WTC11 (cell line): Measurements from ENCODE around the gene POU4F1. TPM values are rescaled to one million over a fixed set of nuclear protein-coding genes. Genes with fewer than 3 reads are reported as not detected.

Experiments used
- ATAC-seq: fragments of 200-7000 bp; cut with Tn5 transposase; 2 replicates; pipeline ENCODE4 v1.10.0; 2021; ENCODE audit warnings: mild to moderate bottlenecking, moderate library complexity
- CTCF ChIA-PET: fragments of 300-600 bp; sonication (Branson Sonifier 250); formaldehyde crosslinking; loops from one replicate; lab custom pipeline; 2021; ENCODE audit warnings: antibody characterized with exemption; lab: Charles Lee
- POLR2A ChIA-PET: fragments of 350-600 bp; sonication (Branson Sonifier 250); formaldehyde crosslinking; loops from one replicate; lab custom pipeline; 2021; ENCODE audit warnings: antibody characterized with exemption; lab: Charles Lee
- DNase-seq: peaks from one replicate; pipeline ENCODE4 v3.0.0; 2021; ENCODE audit warnings: low spot score
- H3K27ac Mint-ChIP-seq: 2 replicates; pipeline ENCODE4 v1.8.0; 2021; ENCODE audit warnings: mixed read lengths
- H3K27me3 Mint-ChIP-seq: 2 replicates; pipeline ENCODE4 v1.8.0; 2021; ENCODE audit warnings: low read depth, mild to moderate bottlenecking, moderate library complexity, mixed read lengths
- H3K36me3 Mint-ChIP-seq: 2 replicates; pipeline ENCODE4 v1.8.0; 2021; ENCODE audit warnings: mixed read lengths
- H3K4me1 Mint-ChIP-seq: 2 replicates; pipeline ENCODE4 v1.8.0; 2022; ENCODE audit warnings: mixed read lengths
- H3K4me3 Mint-ChIP-seq: 2 replicates; pipeline ENCODE4 v1.8.0; 2021; ENCODE audit warnings: mild to moderate bottlenecking, moderate library complexity, mixed read lengths
- H3K9me3 Mint-ChIP-seq: 2 replicates; pipeline ENCODE4 v1.8.0; 2021; ENCODE audit warnings: mixed read lengths
- ATF1 ChIP-seq: sonication (generic); formaldehyde crosslinking; IDR thresholded peaks from 2 replicates; pipeline ENCODE4 v1.8.1; 2023; ENCODE audit warnings: mild to moderate bottlenecking, moderate library complexity, missing genetic modification reagents
- CREM ChIP-seq: sonication (generic); formaldehyde crosslinking; IDR thresholded peaks from 2 replicates; pipeline ENCODE4 v1.8.1; 2022; ENCODE audit warnings: mild to moderate bottlenecking, missing genetic modification reagents, moderate library complexity
- EMX1 ChIP-seq: fragments of 250-450 bp; sonication (Bioruptor Pico); IDR thresholded peaks from 2 replicates; pipeline ENCODE4 v1.8.0; 2021; ENCODE audit warnings: mild to moderate bottlenecking
- NR2C2 ChIP-seq: sonication (generic); formaldehyde crosslinking; IDR thresholded peaks from 2 replicates; pipeline ENCODE4 v1.8.0; 2022; ENCODE audit warnings: mild to moderate bottlenecking, missing genetic modification reagents
- PRRX2 ChIP-seq: fragments of 250-450 bp; sonication (Bioruptor Pico); IDR thresholded peaks from 2 replicates; pipeline ENCODE4 v1.8.0; 2021; ENCODE audit warnings: mild to moderate bottlenecking
- SMAD3 ChIP-seq: sonication (generic); formaldehyde crosslinking; IDR thresholded peaks from 2 replicates; pipeline ENCODE4 v1.8.0; 2022; ENCODE audit warnings: missing genetic modification reagents, mild to moderate bottlenecking, borderline replicate concordance
- ZBTB21 ChIP-seq: sonication (generic); formaldehyde crosslinking; IDR thresholded peaks from 2 replicates; pipeline ENCODE4 v1.8.1; 2023; ENCODE audit warnings: mild to moderate bottlenecking, missing genetic modification reagents, borderline replicate concordance
- ZNF232 ChIP-seq: sonication (generic); formaldehyde crosslinking; IDR thresholded peaks from 2 replicates; pipeline ENCODE4 v1.8.0; 2022; ENCODE audit warnings: mild to moderate bottlenecking, missing genetic modification reagents
- ZNF396 ChIP-seq: fragments of 250-450 bp; sonication (Bioruptor Pico); IDR thresholded peaks from 2 replicates; pipeline ENCODE4 v1.8.0; 2021; ENCODE audit warnings: mild to moderate bottlenecking, moderate library complexity, borderline replicate concordance
- ZNF423 ChIP-seq: fragments of 250-450 bp; sonication (Bioruptor Pico); IDR thresholded peaks from 2 replicates; pipeline ENCODE4 v2.1.2; 2022; ENCODE audit warnings: mild to moderate bottlenecking, moderate library complexity
- ZNF671 ChIP-seq: fragments of 250-450 bp; sonication (Bioruptor Pico); IDR thresholded peaks from 2 replicates; pipeline ENCODE4 v1.8.0; 2021; ENCODE audit warnings: mild to moderate bottlenecking
- total RNA-seq: library from RNA; stranded (reverse); gene quantifications from 3 replicates; pipeline ENCODE4 v1.2.3, GENCODE V29; 2021
- TF ChIP-seq, protein P1 (sequence below): fragments of 250-450 bp; sonication (Bioruptor Pico); IDR thresholded peaks from 2 replicates; pipeline ENCODE4 v1.9.0; 2021; ENCODE audit warnings: mild to moderate bottlenecking, borderline replicate concordance
- TF ChIP-seq, protein P2 (sequence below): sonication (generic); formaldehyde crosslinking; IDR thresholded peaks from 2 replicates; pipeline ENCODE4 v1.8.1; 2023; ENCODE audit warnings: mild to moderate bottlenecking, moderate library complexity, missing genetic modification reagents
- TF ChIP-seq, protein P3 (sequence below): sonication (generic); formaldehyde crosslinking; IDR thresholded peaks from 2 replicates; pipeline ENCODE4 v1.8.0; 2023; ENCODE audit warnings: missing genetic modification reagents
- TF ChIP-seq, protein P4 (sequence below): fragments of 250-450 bp; sonication (Bioruptor Pico); IDR thresholded peaks from 2 replicates; pipeline ENCODE4 v2.1.2; 2022; ENCODE audit warnings: mild to moderate bottlenecking, moderate library complexity
- TF ChIP-seq, protein P5 (sequence below): sonication (generic); formaldehyde crosslinking; IDR thresholded peaks from 2 replicates; pipeline ENCODE4 v1.8.0; 2022; ENCODE audit warnings: mild to moderate bottlenecking, missing genetic modification reagents
- TF ChIP-seq, protein P6 (sequence below): sonication (generic); formaldehyde crosslinking; IDR thresholded peaks from 2 replicates; pipeline ENCODE4 v1.8.1; 2022; ENCODE audit warnings: mild to moderate bottlenecking, missing genetic modification reagents, moderate library complexity, borderline replicate concordance
- TF ChIP-seq, protein P7 (sequence below): sonication (generic); formaldehyde crosslinking; IDR thresholded peaks from 2 replicates; pipeline ENCODE4 v1.8.0; 2022; ENCODE audit warnings: mild to moderate bottlenecking, missing genetic modification reagents
- TF ChIP-seq, protein P8 (sequence below): fragments of 200-600 bp; IDR thresholded peaks from 2 replicates; pipeline ENCODE4 v1.8.0; 2022; ENCODE audit warnings: antibody characterized with exemption
- TF ChIP-seq, protein P9 (sequence below): sonication (generic); formaldehyde crosslinking; IDR thresholded peaks from 2 replicates; pipeline ENCODE4 v1.8.1; 2023; ENCODE audit warnings: mild to moderate bottlenecking, missing genetic modification reagents, moderate library complexity

POU4F1 gene
- total RNA-seq, 1 experiment from 2014 or later, result 0.26 TPM

DNA sequence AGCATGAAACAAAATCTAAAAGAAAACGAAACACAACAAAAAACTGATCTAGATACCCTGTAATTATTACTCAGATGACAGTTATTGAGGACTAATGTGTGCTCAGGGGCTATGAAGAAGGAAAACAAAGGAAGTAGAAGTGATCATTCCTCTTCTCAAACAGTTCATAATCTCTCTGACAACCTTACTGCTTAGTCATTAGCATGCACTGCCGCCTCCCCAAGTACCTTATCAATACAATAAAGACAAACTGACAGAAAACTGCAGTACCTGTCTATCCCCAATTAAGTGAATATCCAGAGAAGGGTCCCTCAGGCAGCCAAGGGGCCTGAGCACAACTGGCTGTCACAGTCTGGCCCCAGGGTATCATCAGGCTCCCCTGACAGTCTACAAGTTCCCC lies 22.0 kb upstream of the POU4F1 start:
- no peaks in the 10 kb centered on the region for H3K9me3 Mint-ChIP-seq
- no peak for TF ChIP-seq ZNF671
- no peak for TF ChIP-seq EMX1
- no peak for TF ChIP-seq ATF1 (CRISPR knock-in tag)
- no peak for TF ChIP-seq ZNF396 (CRISPR knock-in tag)
- TF ChIP-seq, protein P1, sequence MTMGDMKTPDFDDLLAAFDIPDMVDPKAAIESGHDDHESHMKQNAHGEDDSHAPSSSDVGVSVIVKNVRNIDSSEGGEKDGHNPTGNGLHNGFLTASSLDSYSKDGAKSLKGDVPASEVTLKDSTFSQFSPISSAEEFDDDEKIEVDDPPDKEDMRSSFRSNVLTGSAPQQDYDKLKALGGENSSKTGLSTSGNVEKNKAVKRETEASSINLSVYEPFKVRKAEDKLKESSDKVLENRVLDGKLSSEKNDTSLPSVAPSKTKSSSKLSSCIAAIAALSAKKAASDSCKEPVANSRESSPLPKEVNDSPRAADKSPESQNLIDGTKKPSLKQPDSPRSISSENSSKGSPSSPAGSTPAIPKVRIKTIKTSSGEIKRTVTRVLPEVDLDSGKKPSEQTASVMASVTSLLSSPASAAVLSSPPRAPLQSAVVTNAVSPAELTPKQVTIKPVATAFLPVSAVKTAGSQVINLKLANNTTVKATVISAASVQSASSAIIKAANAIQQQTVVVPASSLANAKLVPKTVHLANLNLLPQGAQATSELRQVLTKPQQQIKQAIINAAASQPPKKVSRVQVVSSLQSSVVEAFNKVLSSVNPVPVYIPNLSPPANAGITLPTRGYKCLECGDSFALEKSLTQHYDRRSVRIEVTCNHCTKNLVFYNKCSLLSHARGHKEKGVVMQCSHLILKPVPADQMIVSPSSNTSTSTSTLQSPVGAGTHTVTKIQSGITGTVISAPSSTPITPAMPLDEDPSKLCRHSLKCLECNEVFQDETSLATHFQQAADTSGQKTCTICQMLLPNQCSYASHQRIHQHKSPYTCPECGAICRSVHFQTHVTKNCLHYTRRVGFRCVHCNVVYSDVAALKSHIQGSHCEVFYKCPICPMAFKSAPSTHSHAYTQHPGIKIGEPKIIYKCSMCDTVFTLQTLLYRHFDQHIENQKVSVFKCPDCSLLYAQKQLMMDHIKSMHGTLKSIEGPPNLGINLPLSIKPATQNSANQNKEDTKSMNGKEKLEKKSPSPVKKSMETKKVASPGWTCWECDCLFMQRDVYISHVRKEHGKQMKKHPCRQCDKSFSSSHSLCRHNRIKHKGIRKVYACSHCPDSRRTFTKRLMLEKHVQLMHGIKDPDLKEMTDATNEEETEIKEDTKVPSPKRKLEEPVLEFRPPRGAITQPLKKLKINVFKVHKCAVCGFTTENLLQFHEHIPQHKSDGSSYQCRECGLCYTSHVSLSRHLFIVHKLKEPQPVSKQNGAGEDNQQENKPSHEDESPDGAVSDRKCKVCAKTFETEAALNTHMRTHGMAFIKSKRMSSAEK (CRISPR knock-in tag), result no peak
- TF ChIP-seq, all 79 proteins: peak for 0
- no peak for DNase-seq
- H3K4me3 Mint-ChIP-seq, result no peak overlapping the region
- peaks cover 7% of the 10 kb centered on the region for H3K4me1 Mint-ChIP-seq
- no peaks in the 10 kb centered on the region for H3K27me3 Mint-ChIP-seq
- no peak for ATAC-seq
- ChIA-PET POLR2A (no interaction called here), CTCF (no interaction called here)
- 0 out of 2 replicates have a peak overlapping the region, but pooled peaks have one; percentile 27 for H3K27ac Mint-ChIP-seq
- peaks cover 27% of the 10 kb centered on the region for H3K36me3 Mint-ChIP-seq

DNA sequence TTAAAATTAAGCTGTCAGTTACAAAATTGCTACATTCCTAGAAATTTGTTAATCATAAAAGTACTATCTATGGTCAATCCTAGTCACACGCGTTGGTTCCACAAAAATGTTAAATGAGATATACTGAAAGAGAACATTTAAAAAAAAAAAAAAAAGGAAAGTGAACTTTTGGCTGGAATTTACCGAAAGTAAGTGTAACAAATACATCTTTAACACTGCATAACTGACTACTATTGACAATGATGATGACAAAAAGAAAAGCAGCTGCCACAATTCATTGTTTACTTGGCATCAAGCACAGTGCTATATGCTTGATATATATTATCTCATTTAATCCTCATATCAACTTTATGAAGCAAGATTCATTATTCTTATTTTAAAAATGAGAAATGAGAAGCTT lies 19.8 kb upstream of the POU4F1 start:
- DNase-seq, result no peak
- no peak for ATAC-seq
- Mint-ChIP-seq H3K4me1 (peaks cover 7% of the 10 kb centered on the region), H3K27me3 (no peaks in the 10 kb centered on the region), H3K9me3 (no peaks in the 10 kb centered on the region), H3K36me3 (peaks cover 12% of the 10 kb centered on the region), H3K27ac (no peak overlapping the region), H3K4me3 (no peak overlapping the region)
- no peak for TF ChIP-seq EMX1
- TF ChIP-seq, protein P2, sequence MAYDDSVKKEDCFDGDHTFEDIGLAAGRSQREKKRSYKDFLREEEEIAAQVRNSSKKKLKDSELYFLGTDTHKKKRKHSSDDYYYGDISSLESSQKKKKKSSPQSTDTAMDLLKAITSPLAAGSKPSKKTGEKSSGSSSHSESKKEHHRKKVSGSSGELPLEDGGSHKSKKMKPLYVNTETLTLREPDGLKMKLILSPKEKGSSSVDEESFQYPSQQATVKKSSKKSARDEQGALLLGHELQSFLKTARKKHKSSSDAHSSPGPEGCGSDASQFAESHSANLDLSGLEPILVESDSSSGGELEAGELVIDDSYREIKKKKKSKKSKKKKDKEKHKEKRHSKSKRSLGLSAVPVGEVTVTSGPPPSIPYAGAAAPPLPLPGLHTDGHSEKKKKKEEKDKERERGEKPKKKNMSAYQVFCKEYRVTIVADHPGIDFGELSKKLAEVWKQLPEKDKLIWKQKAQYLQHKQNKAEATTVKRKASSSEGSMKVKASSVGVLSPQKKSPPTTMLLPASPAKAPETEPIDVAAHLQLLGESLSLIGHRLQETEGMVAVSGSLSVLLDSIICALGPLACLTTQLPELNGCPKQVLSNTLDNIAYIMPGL (CRISPR knock-in tag), result no peak
- no peak for TF ChIP-seq ZNF232 (CRISPR knock-in tag)
- no peak for TF ChIP-seq CREM (CRISPR knock-in tag)
- no peak for TF ChIP-seq PRRX2 (CRISPR knock-in tag)
- TF ChIP-seq, protein P3, sequence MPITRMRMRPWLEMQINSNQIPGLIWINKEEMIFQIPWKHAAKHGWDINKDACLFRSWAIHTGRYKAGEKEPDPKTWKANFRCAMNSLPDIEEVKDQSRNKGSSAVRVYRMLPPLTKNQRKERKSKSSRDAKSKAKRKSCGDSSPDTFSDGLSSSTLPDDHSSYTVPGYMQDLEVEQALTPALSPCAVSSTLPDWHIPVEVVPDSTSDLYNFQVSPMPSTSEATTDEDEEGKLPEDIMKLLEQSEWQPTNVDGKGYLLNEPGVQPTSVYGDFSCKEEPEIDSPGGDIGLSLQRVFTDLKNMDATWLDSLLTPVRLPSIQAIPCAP (CRISPR knock-in tag), result no peak
- TF ChIP-seq, protein P4, sequence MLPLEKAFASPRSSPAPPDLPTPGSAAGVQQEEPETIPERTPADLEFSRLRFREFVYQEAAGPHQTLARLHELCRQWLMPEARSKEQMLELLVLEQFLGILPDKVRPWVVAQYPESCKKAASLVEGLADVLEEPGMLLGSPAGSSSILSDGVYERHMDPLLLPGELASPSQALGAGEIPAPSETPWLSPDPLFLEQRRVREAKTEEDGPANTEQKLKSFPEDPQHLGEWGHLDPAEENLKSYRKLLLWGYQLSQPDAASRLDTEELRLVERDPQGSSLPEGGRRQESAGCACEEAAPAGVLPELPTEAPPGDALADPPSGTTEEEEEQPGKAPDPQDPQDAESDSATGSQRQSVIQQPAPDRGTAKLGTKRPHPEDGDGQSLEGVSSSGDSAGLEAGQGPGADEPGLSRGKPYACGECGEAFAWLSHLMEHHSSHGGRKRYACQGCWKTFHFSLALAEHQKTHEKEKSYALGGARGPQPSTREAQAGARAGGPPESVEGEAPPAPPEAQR, result no peak
- TF ChIP-seq, protein P5, sequence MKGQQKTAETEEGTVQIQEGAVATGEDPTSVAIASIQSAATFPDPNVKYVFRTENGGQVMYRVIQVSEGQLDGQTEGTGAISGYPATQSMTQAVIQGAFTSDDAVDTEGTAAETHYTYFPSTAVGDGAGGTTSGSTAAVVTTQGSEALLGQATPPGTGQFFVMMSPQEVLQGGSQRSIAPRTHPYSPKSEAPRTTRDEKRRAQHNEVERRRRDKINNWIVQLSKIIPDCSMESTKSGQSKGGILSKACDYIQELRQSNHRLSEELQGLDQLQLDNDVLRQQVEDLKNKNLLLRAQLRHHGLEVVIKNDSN (CRISPR knock-in tag), result no peak
- TF ChIP-seq, protein P6, sequence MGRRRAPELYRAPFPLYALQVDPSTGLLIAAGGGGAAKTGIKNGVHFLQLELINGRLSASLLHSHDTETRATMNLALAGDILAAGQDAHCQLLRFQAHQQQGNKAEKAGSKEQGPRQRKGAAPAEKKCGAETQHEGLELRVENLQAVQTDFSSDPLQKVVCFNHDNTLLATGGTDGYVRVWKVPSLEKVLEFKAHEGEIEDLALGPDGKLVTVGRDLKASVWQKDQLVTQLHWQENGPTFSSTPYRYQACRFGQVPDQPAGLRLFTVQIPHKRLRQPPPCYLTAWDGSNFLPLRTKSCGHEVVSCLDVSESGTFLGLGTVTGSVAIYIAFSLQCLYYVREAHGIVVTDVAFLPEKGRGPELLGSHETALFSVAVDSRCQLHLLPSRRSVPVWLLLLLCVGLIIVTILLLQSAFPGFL (CRISPR knock-in tag), result no peak
- no peak for TF ChIP-seq NR2C2 (CRISPR knock-in tag)
- TF ChIP-seq, protein P7, sequence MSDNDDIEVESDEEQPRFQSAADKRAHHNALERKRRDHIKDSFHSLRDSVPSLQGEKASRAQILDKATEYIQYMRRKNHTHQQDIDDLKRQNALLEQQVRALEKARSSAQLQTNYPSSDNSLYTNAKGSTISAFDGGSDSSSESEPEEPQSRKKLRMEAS, result no peak
- no peak for TF ChIP-seq ZBTB21
- TF ChIP-seq ZNF671, result no peak
- TF ChIP-seq, protein P8, sequence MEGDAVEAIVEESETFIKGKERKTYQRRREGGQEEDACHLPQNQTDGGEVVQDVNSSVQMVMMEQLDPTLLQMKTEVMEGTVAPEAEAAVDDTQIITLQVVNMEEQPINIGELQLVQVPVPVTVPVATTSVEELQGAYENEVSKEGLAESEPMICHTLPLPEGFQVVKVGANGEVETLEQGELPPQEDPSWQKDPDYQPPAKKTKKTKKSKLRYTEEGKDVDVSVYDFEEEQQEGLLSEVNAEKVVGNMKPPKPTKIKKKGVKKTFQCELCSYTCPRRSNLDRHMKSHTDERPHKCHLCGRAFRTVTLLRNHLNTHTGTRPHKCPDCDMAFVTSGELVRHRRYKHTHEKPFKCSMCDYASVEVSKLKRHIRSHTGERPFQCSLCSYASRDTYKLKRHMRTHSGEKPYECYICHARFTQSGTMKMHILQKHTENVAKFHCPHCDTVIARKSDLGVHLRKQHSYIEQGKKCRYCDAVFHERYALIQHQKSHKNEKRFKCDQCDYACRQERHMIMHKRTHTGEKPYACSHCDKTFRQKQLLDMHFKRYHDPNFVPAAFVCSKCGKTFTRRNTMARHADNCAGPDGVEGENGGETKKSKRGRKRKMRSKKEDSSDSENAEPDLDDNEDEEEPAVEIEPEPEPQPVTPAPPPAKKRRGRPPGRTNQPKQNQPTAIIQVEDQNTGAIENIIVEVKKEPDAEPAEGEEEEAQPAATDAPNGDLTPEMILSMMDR, result no peak
- no peak for TF ChIP-seq SMAD3 (CRISPR knock-in tag)
- TF ChIP-seq ZNF423 (CRISPR knock-in tag), result no peak
- TF ChIP-seq, protein P9, sequence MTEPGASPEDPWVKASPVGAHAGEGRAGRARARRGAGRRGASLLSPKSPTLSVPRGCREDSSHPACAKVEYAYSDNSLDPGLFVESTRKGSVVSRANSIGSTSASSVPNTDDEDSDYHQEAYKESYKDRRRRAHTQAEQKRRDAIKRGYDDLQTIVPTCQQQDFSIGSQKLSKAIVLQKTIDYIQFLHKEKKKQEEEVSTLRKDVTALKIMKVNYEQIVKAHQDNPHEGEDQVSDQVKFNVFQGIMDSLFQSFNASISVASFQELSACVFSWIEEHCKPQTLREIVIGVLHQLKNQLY (CRISPR knock-in tag), result no peak
- ChIA-PET POLR2A (no interaction called here), CTCF (interaction anchor here (0.7 kb wide), 1 partner anchor 76 kb away, joined by 3 read pairs; no protein-coding TSS in a partner anchor)
